Endothelial cell of umbilical vein (primary cell): ENCODE measurements around the gene ADGRG1. TPM values are rescaled to one million over a fixed set of nuclear protein-coding genes. Genes with fewer than 3 reads are reported as not detected.

Experiments used
- BruUV-seq: library from RNA; stranded (reverse); fragments of 400-500 nt; replicated peaks from 2 replicates; lab custom pipeline; 2021; lab: Mats Ljungman, UMichigan
- CTCF ChIA-PET: fragments of 300-600, 350-600 bp; sonication (Branson Sonifier 250); formaldehyde crosslinking; loops from one replicate; lab custom pipeline; 2021; ENCODE audit warnings: antibody characterized with exemption, inconsistent platforms; lab: Charles Lee
- POLR2A ChIA-PET: fragments of 300-600, 350-600 bp; sonication (Branson Sonifier 250); formaldehyde crosslinking; loops from one replicate; lab custom pipeline; 2021; ENCODE audit warnings: antibody characterized with exemption, inconsistent platforms; lab: Charles Lee
- DNase-seq: peaks from one replicate; pipeline ENCODE4 v3.0.0-alpha.2; 2011; ENCODE audit warnings: low read depth, low spot score
- FAIRE-seq: peaks from 2 replicates; lab custom pipeline; 2011; peaks lifted over from hg19 to GRCh38; lab: Jason Lieb, UNC
- H2AFZ ChIP-seq: 2 replicates; pipeline ENCODE4 v1.6.0; 2012; ENCODE audit warnings: low read depth, low read length, control low read depth, inconsistent platforms
- H3K27ac ChIP-seq: 2 replicates; pipeline ENCODE4 v1.5.1; 2011; ENCODE audit warnings: low read depth, mild to moderate bottlenecking, control low read depth, low read length, moderate library complexity; ENCODE audit not compliant: insufficient read depth
- H3K27me3 ChIP-seq, 2 experiments: 2 replicates each; pipeline versions ENCODE4 v1.6.0 to v1.6.1; 2011; ENCODE audit warnings: low read length in 2 of 2, mixed read lengths in 1 of 2; ENCODE audit not compliant: control insufficient read depth in 2 of 2, insufficient read depth in 2 of 2
- H3K36me3 ChIP-seq, 2 experiments: 2 replicates in 1 of 2; 3 replicates in 1 of 2; pipeline ENCODE4 v1.5.1; 2011; ENCODE audit warnings: low read length in 2 of 2, mild to moderate bottlenecking in 1 of 2, moderate library complexity in 1 of 2; ENCODE audit not compliant: control insufficient read depth in 2 of 2, insufficient read depth in 2 of 2; ENCODE audit errors: extremely low read depth in 1 of 2
- H3K4me1 ChIP-seq: 3 replicates; pipeline ENCODE4 v1.5.1; 2011; ENCODE audit warnings: mild to moderate bottlenecking, low read length; ENCODE audit not compliant: control insufficient read depth, insufficient read depth; ENCODE audit errors: extremely low read depth
- H3K4me2 ChIP-seq: 2 replicates; pipeline ENCODE4 v1.6.1; 2011; ENCODE audit warnings: low read length, control low read depth, mixed read lengths; ENCODE audit not compliant: insufficient read depth
- H3K4me3 ChIP-seq, 3 experiments: fragments of 200-600 bp in 1 of 3; sonication (generic), shearing (Covaris generic) in 1 of 3; replicated peaks in 1 of 3; 2 replicates each; pipeline ENCODE4 v1.5.1; 2011 to 2016; ENCODE audit warnings: control low read depth in 3 of 3, low read length in 3 of 3, mild to moderate bottlenecking in 2 of 3, inconsistent platforms in 1 of 3, low read depth in 1 of 3, moderate library complexity in 1 of 3; ENCODE audit not compliant: insufficient read depth in 1 of 3
- H3K79me2 ChIP-seq: 2 replicates; pipeline ENCODE4 v1.6.0; 2012; ENCODE audit warnings: low read length, inconsistent platforms; ENCODE audit not compliant: control insufficient read depth, insufficient read depth
- H3K9ac ChIP-seq: replicated peaks from 2 replicates; pipeline ENCODE3; 2011; ENCODE audit warnings: low read length, control low read depth; ENCODE audit not compliant: insufficient read depth; ENCODE audit errors: extremely low read depth
- H3K9me1 ChIP-seq: replicated peaks from 3 replicates; pipeline ENCODE4 v1.6.0; 2011; ENCODE audit warnings: mild to moderate bottlenecking, low read length; ENCODE audit not compliant: control insufficient read depth, insufficient read depth; ENCODE audit errors: extremely low read depth
- H3K9me3 ChIP-seq: replicated peaks from 2 replicates; pipeline ENCODE4 v1.5.1; 2012; ENCODE audit warnings: low read length, inconsistent platforms; ENCODE audit not compliant: control insufficient read depth, insufficient read depth
- H4K20me1 ChIP-seq: replicated peaks from 2 replicates; pipeline ENCODE3; 2011; ENCODE audit warnings: mild to moderate bottlenecking, low read length; ENCODE audit not compliant: control insufficient read depth, insufficient read depth; ENCODE audit errors: extremely low read depth
- EZH2 ChIP-seq: IDR thresholded peaks from 2 replicates; pipeline ENCODE4 v1.6.1; 2012; ENCODE audit warnings: borderline replicate concordance, low read depth, mild to moderate bottlenecking, moderate library complexity, low read length, inconsistent platforms; ENCODE audit not compliant: severe bottlenecking
- FOS ChIP-seq: IDR thresholded peaks from 2 replicates; pipeline ENCODE4 v1.6.1; 2011; ENCODE audit warnings: mild to moderate bottlenecking, low read length, moderate library complexity, borderline replicate concordance; ENCODE audit not compliant: insufficient read depth
- GATA2 ChIP-seq: IDR thresholded peaks from 2 replicates; pipeline ENCODE4 v1.7.0; 2011; ENCODE audit warnings: low read depth, mild to moderate bottlenecking, moderate library complexity, mixed read lengths, low read length; ENCODE audit not compliant: insufficient read length, insufficient read depth
- JUN ChIP-seq: IDR thresholded peaks from 2 replicates; pipeline ENCODE4 v1.6.1; 2011; ENCODE audit warnings: borderline replicate concordance, low read depth; ENCODE audit not compliant: insufficient read length, insufficient read depth
- MYC ChIP-seq: IDR thresholded peaks from one replicate; pipeline ENCODE4 v1.6.1; 2011; ENCODE audit warnings: mild to moderate bottlenecking, low read depth, low read length
- POLR2AphosphoS5 ChIP-seq: IDR thresholded peaks from 2 replicates; pipeline ENCODE4 v1.6.1; 2012; ENCODE audit warnings: low read depth, mild to moderate bottlenecking, control low read depth, low read length, moderate library complexity; ENCODE audit not compliant: insufficient read depth
- dilution Hi-C: fragments of 300-500 bp; cut with MboI; formaldehyde crosslinking; loops from one replicate; pipeline ENCODE4 v1.15.0; 2019; ENCODE audit warnings: low sequenced_read_pairs; ENCODE audit not compliant: extremely low pct_ligation_motif_present
- intact Hi-C: fragments of 100-400 bp; cut with micrococcal nuclease; formaldehyde crosslinking; loops from one replicate; pipeline ENCODE4 v1.10.0; 2022
- polyA plus RNA-seq, 4 experiments: library from polyadenylated mRNA; depleted of rRNA in 3 of 4; stranded (reverse) in 3 of 4; unstranded in 1 of 4; fragments of >200 nt; gene quantifications; 2 replicates each; pipeline versions ENCODE4 v1.2.1 to v1.2.3, GENCODE V29; 2011 to 2012; ENCODE audit warnings: missing spikeins in 1 of 4
- total RNA-seq: library from RNA; stranded (reverse); gene quantifications from 2 replicates; pipeline ENCODE4 v1.2.3, GENCODE V29; 2021
- TF ChIP-seq, protein P1 (sequence below): IDR thresholded peaks from 2 replicates; pipeline ENCODE4 v1.6.1; 2011; ENCODE audit not compliant: insufficient read depth, insufficient read length
- TF ChIP-seq, protein P2 (sequence below), 2 donors: IDR thresholded peaks; 1 replicate in 1 of 2; 2 replicates in 1 of 2; pipeline ENCODE4 v1.5.1; 2011; ENCODE audit warnings: low read length in 2 of 2, mild to moderate bottlenecking in 2 of 2, moderate library complexity in 2 of 2, control low read depth in 1 of 2, inconsistent platforms in 1 of 2, low read depth in 1 of 2; ENCODE audit not compliant: insufficient read depth in 1 of 2; ENCODE audit errors: extremely low read depth in 1 of 2

ADGRG1 gene
- total and polyA plus RNA-seq, 2 donors (not counting 3 experiments of a cell fraction or from before 2014, with no cell fraction given) = 45.6 to 92.5 TPM

DNA sequence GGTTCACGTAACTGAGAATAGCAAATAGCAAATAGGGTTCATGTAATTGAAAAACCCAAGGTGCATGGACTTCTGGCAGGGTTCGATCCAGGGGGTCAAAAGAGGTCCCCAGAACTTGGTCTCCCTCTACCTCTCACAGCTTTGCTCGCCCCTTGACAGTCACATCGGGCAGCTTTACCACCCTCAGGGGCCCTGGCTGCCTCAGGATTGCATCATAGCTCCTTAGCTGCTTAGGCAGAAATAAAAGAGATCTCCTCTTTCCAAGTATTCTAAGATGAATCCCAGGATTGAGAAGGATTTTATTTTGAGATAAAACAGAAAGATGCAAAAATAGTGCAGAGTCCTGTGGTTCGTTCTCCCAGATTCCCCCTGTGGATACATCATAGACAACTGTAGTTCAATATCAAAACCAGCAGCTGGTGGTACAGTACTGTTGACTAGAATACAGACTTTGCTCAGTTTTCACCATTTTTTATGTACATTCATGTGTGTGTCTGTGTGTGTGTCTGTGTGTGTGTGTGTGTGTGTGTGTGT is 52.5 kb downstream of the ADGRG1 start:
- no peaks in the 10 kb centered on the region for H3K9me1 ChIP-seq
- FAIRE-seq (no peak), DNase-seq (no peak)
- H3K9ac ChIP-seq = no peak overlapping the region
- H3K4me2 ChIP-seq = no peak overlapping the region
- POLR2A ChIA-PET = no interaction called here
- H3K4me3 ChIP-seq = no peak overlapping the region
- peaks cover 7% of the 10 kb centered on the region for H3K4me1 ChIP-seq
- dilution Hi-C loops = no loop called here
- TF ChIP-seq GATA2 = no peak
- no peak for TF ChIP-seq MYC
- no peak for TF ChIP-seq JUN
- no peak for TF ChIP-seq FOS
- no peak for TF ChIP-seq POLR2AphosphoS5
- TF ChIP-seq EZH2 = no peak
- TF ChIP-seq, protein P1, sequence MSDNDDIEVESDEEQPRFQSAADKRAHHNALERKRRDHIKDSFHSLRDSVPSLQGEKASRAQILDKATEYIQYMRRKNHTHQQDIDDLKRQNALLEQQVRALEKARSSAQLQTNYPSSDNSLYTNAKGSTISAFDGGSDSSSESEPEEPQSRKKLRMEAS = no peak
- TF ChIP-seq, protein P2, sequence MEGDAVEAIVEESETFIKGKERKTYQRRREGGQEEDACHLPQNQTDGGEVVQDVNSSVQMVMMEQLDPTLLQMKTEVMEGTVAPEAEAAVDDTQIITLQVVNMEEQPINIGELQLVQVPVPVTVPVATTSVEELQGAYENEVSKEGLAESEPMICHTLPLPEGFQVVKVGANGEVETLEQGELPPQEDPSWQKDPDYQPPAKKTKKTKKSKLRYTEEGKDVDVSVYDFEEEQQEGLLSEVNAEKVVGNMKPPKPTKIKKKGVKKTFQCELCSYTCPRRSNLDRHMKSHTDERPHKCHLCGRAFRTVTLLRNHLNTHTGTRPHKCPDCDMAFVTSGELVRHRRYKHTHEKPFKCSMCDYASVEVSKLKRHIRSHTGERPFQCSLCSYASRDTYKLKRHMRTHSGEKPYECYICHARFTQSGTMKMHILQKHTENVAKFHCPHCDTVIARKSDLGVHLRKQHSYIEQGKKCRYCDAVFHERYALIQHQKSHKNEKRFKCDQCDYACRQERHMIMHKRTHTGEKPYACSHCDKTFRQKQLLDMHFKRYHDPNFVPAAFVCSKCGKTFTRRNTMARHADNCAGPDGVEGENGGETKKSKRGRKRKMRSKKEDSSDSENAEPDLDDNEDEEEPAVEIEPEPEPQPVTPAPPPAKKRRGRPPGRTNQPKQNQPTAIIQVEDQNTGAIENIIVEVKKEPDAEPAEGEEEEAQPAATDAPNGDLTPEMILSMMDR (IDR thresholded peaks at IDR 0.05; ENCODE audit: extremely low read depth in 1 of 2, insufficient read depth in 1 of 2, low read depth in 1 of 2, low read length in 2 of 2) = no peak
- H3K27me3 ChIP-seq = no peaks in the 10 kb centered on the region
- no TSS peak for BruUV-seq
- intact Hi-C loops = no loop called here
- H2AFZ ChIP-seq = no peak overlapping the region
- H3K79me2 ChIP-seq = no peaks in the 10 kb centered on the region
- H4K20me1 ChIP-seq = no peaks in the 10 kb centered on the region
- H3K27ac ChIP-seq = no peak overlapping the region
- CTCF ChIA-PET = interaction anchor here (0.7 to 0.8 kb wide), 2 partner anchors 9 to 13 kb away, joined by 3 to 5 read pairs; no protein-coding TSS in a partner anchor
- no peaks in the 10 kb centered on the region for H3K36me3 ChIP-seq
- H3K9me3 ChIP-seq = no peaks in the 10 kb centered on the region
